ENCODE measurements around the gene PDC.
A peak's percentile ranks its signal among the peaks of the same experiment; 100 is the strongest.

Gene PDC

DNA sequence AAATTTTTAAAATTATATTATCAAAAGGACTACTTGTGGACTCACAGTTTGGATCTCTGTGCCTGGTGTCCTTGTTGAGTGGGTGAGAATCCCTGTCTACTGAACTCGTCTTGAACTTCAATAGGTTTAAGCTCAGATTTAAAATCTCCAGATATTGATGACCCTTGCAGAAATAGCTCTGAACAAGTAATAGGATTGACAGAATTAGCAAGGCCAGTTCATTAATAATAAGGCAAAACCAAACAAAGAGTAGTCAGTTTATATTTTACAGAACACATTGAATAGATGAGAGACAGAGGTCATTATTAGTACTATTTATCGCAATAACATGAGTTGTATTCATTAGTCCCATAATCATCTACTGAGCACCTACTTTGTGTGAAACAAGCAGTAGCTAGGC, at the start of gene PDC:
TSS of gene PDC (minus strand) at position 101 of the 400 bp plus-strand sequence. CDS start 11,655 bp downstream, outside the sequence.
- DNase-seq, result no peak

DNA sequence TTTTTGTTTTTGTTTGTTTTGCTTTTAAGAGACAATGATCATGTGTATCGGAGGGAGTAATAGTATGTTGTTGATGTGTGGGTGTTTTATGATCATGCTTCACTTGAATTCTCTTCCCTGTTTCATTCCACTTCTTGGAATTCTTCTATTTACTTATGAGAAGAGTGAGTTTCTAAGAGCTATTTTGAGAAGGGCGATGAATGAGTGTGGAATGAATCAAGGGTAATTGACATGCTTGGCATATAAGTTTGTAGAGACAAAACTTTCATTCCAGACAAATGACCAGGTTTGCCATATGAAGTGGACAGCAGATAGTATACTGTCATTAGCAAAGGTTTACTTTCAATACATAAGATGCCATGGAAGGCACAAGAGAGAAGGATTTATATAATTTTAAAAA, 42.3 kb upstream of the PDC start:
- no peak for DNase-seq

GRCh38 chr1:186502087-186502486, 41.2 kb upstream of the PDC start:
- DNase-seq, result no peak

- DNase-seq, result no peak
These were observed 39.9 kb upstream of the PDC start for GRCh38 chr1:186500804-186501203.

GRCh38 chr1:186499571-186499970, 38.7 kb upstream of the PDC start:
- no peak for DNase-seq

DNA sequence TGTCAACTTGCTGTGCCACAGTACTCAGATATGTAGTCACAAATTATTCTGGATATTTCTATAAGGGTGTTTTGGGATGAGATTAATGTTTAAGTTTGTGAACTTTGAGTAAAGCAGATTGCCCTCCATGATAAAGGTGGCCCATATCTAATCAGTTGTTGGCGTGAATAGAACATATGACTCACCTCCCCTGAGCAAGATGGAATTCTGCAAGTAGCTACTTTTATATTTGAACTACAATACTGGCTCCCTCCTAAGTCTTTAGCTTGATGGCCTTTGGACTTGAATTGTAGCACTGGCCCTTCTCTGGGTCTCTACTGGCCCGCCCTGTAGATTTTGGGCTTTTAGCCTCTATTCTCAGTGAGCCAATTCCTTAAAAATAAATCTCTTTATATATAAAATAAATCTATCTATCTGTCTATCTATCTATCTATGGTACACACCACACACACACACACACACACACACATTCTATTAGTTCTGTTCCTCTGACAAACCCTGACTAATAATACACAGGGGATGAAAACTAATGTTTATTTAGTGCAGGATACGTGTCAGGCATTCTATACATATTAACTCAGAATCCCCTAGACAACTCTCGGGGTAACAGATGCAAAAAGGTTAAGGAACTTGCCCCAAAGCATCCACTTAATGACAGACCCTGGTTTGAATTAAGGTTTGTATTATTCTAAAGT, 37.9 kb upstream of the PDC start:
- DNase-seq, result no peak

- no peak for DNase-seq
These were observed 37.2 kb upstream of the PDC start for GRCh38 chr1:186498071-186498470.

DNA sequence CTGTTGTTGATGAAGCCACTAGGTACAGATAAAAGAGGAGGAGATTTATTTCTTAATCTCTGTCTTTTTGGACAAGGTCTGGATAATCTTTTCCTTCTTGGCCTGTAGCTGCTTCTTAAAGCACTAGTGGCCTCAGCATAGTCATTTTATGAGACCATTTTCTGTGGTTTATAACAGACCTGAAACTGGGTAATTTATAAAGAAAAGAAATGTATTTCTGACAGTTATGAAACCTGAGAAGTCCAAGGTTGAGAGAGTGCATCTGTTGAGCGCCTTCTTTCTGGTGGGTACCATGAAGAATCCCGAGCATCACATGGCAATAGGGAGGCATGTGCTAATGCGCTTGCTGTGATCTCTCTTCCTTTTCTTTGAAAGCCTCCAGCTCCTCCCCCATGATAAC, 36.7 kb upstream of the PDC start:
- no peak for DNase-seq

GRCh38 chr1:186496171-186496851, 35.4 kb upstream of the PDC start:
- no peak for DNase-seq

DNA sequence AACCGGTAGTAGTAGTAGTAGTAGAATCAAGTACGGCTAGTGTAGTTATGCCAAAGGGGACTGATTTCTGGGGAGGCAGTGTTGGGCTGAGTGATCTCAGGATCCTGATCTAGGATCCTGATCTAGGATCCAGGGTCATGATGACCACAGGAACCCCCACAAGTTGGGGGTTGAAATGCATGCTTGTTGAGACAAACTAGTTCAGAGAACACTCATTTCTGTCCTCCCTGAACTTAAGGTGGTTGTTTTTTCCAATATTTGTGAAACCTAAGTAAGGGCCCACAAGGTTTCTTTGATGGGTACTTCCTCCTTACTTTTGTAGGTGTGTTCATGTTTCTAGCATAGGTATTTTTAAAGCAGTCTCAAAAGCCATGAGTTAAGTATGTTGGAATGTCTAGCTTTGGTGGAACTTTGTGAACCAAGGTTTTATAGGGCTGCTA, 33.9 kb upstream of the PDC start:
- no peak for DNase-seq

DNA sequence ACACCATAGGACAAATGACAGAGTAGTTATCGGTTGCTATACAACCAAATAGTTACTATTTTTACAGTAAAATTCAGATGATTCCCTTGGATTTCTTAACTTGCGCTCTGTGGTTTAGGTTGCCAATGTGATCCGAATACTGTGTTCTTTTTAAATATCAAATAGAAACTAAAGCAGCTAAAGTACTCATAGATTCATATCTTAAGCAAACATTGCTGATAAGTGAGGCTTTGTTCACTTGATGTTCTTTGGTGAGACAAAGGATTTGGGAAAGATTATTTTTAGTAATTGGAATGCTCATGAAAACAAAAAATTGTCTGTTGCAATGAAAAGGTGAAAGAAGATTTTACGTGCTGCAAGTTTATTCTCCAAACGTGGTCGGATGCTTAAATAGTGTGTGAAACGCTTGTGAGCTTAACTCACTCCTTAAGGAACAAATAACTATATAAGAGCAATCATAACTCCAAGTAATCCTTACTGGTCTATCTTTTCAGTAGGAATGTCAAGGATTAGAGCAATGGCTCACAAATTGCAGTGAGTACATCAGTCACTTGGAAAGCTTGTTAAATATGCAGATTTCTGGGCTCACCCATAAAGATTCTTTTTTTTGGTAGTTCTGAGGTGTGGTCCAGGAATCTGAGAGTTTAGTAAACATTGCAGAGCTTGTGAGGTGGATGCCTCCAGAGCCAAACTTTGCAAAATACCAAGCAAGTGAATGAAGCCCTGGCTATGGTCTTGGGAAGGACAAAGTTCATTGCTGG, 31.8 kb upstream of the PDC start:
- DNase-seq, result no peak

- no peak for DNase-seq
These were observed 30.4 kb upstream of the PDC start for GRCh38 chr1:186491336-186491735.

DNA sequence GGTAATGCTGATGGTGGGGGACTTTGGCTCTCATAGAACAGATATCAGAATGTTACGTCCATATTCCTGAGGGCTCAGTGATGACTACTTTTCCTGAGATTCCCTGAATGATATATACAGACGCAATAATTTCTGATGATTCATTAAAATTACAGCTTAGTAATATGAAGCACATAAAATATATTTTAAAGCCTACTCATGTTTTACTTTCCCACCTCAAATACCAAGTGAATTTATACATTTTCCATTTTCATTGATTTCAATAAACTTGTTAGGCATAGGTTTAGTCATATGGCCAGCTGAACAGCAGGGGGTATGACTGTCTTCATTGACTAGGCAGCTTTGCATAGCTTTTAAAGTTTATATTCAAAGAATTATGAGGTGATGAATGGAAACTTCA, 26.2 kb upstream of the PDC start:
- no peak for DNase-seq

DNA sequence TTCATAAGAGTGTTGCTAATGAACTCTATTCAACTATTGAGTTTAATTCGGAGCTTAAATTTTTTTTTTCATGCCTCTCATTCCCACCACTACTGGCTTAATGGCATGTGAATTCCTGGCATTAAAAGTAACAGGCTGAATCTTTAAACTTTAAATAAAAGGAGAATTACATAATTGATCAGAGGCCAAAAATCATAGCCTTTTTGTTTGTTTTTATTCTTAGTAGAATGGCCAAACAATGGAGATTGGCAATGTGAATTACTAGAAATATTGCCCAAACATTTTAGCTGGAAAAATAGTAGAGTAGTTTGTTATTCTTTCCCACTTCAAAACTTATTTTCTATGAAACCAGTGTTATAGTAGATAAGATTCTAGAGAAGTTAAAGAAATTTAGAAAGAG, 25.1 kb upstream of the PDC start:
- no peak for DNase-seq

- DNase-seq, result no peak
These were observed 22.6 kb upstream of the PDC start for GRCh38 chr1:186483561-186483960.

DNA sequence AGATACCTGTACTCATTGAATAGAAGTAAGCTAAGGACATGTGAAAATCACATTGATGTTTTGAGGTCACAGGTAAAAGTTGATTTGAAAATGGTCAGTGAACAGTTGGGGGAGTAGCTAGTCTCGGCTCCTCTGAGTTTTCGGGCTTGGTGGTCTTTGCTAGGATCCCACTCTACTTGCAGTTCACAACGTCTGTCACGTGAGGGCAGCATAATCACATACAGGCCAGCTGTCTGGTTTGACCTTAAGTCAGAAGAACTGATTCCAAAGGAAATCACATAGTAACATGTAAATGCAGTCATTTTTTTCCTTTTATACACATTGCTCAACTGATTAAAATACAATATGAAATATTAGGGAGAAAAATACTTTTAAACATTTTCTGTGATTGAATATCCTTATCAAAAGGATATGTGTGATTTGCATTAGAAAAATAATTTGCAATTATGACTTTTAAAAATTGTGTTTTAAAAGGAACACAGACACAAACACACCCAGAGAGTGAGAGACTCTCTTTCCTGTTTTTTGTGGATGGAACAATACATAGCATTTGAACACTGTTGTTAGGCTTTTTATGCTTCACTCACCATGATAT, 21.8 kb upstream of the PDC start:
- DNase-seq, result peak; percentile 54

DNA sequence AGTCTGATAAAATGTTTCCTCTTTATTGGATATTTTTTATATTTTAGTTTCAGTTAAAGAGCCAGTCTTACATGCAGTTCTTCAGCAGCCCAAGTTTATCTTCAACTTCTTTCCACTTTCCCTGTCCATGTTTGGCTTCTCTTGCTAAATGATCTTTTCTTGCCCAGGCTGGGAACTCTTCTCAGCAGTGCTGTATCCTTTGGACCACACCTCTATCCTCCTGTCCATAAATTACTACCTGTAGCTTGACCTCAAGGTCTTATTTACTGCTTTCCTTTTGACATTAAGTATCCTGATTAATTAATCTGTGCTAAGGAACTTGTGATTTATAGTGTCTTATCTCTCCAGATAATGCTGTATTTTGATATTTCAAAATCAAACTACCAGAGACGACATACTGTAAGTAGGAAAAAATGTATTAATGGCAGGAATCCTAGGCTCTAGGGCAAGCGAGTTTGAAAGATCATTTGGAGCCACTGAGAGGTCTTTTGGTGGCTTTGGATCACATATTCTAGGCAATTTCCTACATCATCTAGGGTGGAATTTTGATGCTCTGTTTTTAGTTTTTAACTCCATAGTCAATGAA, 20.5 kb upstream of the PDC start:
- DNase-seq, result no peak

- no peak for DNase-seq
These were observed 18.2 kb upstream of the PDC start for GRCh38 chr1:186479162-186479561.

DNA sequence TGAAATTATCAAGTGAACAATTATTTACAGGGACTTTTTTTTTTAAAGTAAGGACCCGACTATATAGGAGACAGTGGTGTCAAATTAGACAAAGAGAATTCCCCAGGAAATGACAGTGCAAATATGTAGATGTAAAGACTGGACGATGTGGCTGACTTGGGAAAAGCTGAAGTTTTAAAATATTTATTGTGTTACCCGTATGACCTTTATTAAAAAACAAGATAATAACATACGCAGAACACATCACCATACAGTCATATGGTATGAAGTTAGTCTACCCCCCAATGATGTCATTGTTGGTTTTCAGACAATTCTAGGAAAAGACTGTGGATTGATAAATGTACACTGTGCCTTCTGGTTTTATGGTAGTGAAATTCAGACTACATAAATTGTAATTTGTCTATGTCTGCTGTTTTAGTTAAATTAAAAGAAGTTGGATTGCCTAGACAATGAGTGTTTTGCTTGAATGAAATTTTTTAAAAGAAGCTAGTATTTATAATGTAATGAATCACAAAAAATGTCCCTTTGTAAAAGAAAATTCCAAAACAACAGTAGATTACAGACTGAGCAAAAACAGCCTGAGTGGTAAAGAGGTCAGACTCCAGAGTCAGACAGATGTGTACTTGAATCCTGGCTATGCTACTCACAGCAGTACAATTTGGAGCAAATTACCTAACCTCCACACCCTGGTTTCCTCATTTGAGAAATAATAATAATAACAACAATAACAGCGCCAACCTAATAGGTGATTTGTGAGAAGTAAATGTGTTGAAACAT, 15.5 kb upstream of the PDC start:
- DNase-seq, result no peak

DNA sequence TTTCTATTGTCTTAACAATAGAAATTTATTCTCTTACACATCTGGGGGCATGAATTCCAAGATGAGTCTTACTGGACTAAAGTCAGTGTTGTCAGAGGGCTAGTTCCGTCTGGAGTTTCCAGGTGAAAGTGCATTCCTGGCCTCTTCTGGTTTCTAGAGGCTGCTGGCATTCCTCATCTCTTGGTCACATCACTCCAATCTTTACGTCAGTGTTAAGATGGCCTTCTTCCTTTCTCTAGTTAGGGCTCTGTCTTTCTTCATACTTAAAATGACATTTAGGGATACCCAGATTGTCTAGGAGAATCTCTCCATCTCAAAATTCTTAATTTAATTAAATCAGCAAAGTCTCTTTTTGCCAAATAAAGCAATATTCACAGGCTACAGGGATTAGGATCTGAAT, 13.3 kb upstream of the PDC start:
- DNase-seq, result no peak

DNA sequence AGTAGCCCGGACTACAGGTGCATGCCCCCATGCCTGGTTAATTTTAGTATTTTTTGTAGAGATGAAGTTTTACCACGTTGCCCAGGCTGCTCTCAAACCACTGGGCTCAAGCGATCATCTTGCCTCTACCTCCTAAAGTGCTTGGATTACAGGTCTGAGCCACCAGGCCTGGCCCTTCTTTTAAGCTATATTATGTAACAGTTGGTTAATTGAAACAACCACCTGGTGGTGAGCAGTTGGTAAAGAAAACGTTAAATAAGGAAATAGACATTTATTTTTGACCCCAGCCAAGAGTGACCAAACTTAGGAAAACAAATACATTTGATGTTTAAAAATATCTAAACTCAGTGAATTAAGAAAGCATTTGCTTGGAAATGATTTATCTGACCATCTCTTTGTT, 12.1 kb upstream of the PDC start:
- DNase-seq, result no peak

- DNase-seq, result no peak
These were observed 5.0 kb upstream of the PDC start for GRCh38 chr1:186465946-186466345.

Measured in NCI-H1092 (cell line).